ENCODE data around the gene CAMK1G. TPM values are rescaled to one million over a fixed set of nuclear protein-coding genes. Genes with fewer than 3 reads are reported as not detected.

The CAMK1G gene
- total RNA-seq, 1 experiment from 2014 or later: 2.3 TPM

GRCh38 chr1:209650454-209650853 lies 66.9 kb downstream of the CAMK1G start:
- in situ Hi-C loops (cut with HindIII; ENCODE audit: low sequenced_read_pairs): no loop called here
- DNase-seq (ENCODE audit: low spot score): no peak

- no peak for DNase-seq (ENCODE audit: low spot score)
- in situ Hi-C loops (cut with HindIII; ENCODE audit: low sequenced_read_pairs): no loop called here
Observed at GRCh38 chr1:209651138-209651587, 67.6 kb downstream of the CAMK1G start.

- DNase-seq (ENCODE audit: low spot score): no peak
- in situ Hi-C loops (cut with HindIII; ENCODE audit: low sequenced_read_pairs): no loop called here
Observed at GRCh38 chr1:209652121-209652735, 68.7 kb downstream of the CAMK1G start, which contains the start of gene LAMB3. LAMB3 (minus strand) TSS chr1:209652425; CDS start chr1:209650944, 1,481 bp downstream.

GRCh38 chr1:209652873-209653401 lies 69.4 kb downstream of the CAMK1G start:
- in situ Hi-C loops (cut with HindIII; ENCODE audit: low sequenced_read_pairs): no loop called here
- peak; percentile 25 for DNase-seq (ENCODE audit: low spot score)

- DNase-seq (ENCODE audit: low spot score): no peak
- in situ Hi-C loops (cut with HindIII; ENCODE audit: low sequenced_read_pairs): no loop called here
Observed at GRCh38 chr1:209653915-209654351, 70.4 kb downstream of the CAMK1G start.

- DNase-seq (ENCODE audit: low spot score): no peak
- in situ Hi-C loops (cut with HindIII; ENCODE audit: low sequenced_read_pairs): no loop called here
Observed at GRCh38 chr1:209655411-209656231, 72.1 kb downstream of the CAMK1G start.

- no peak for DNase-seq (ENCODE audit: low spot score)
- in situ Hi-C loops (cut with HindIII; ENCODE audit: low sequenced_read_pairs): no loop called here
Observed at GRCh38 chr1:209657140-209657879, 73.8 kb downstream of the CAMK1G start.

- DNase-seq (ENCODE audit: low spot score): no peak
- in situ Hi-C loops (cut with HindIII; ENCODE audit: low sequenced_read_pairs): no loop called here
Observed at GRCh38 chr1:209657918-209658317, 74.4 kb downstream of the CAMK1G start.

GRCh38 chr1:209659909-209660308 lies 76.4 kb downstream of the CAMK1G start:
- no peak for DNase-seq (ENCODE audit: low spot score)
- in situ Hi-C loops (cut with HindIII; ENCODE audit: low sequenced_read_pairs): no loop called here

GRCh38 chr1:209661071-209661470 lies 77.6 kb downstream of the CAMK1G start:
- no peak for DNase-seq (ENCODE audit: low spot score)
- in situ Hi-C loops (cut with HindIII; ENCODE audit: low sequenced_read_pairs): no loop called here

- DNase-seq (ENCODE audit: low spot score): no peak
- in situ Hi-C loops (cut with HindIII; ENCODE audit: low sequenced_read_pairs): no loop called here
Observed at GRCh38 chr1:209662879-209663327, 79.4 kb downstream of the CAMK1G start.

Other genes starting within 250 kb of the CAMK1G start
- not detected in 2 replicates for gene LAMB3, start 68.7 kb downstream of the CAMK1G start, total RNA-seq (2014; rRNA removed; shearing (Covaris generic))
- not detected in 2 replicates for gene G0S2, start 91.7 kb downstream of the CAMK1G start, total RNA-seq (2014; rRNA removed; shearing (Covaris generic))
- gene HSD11B1, start 121.1 kb downstream of the CAMK1G start, total RNA-seq (2014; rRNA removed; shearing (Covaris generic)): not detected in 2 replicates
- gene TRAF3IP3, start 172.3 kb downstream of the CAMK1G start, total RNA-seq (2014; rRNA removed; shearing (Covaris generic)): 0.10 TPM in 1 of 2 replicates, not detected in the other
- 6.2 and 9.0 TPM in 2 replicates for gene C1orf74, start 200.8 kb downstream of the CAMK1G start, total RNA-seq (2014; rRNA removed; shearing (Covaris generic))
- not detected in 2 replicates for gene IRF6, start 222.4 kb downstream of the CAMK1G start, total RNA-seq (2014; rRNA removed; shearing (Covaris generic))
- gene UTP25, start 244.3 kb downstream of the CAMK1G start, total RNA-seq (2014; rRNA removed; shearing (Covaris generic)): 9.7 and 13.5 TPM in 2 replicates

Measured in G401 (cell line).